Activated CD4-positive, alpha-beta memory T cell treated with anti-CD3 and anti-CD28 coated beads, Interleukin-2, amount 10 ng/mL, durations not matched to agents 7 days and 5 days (primary cell): Measurements from ENCODE around the gene FNDC3B. TPM values are rescaled to one million over a fixed set of nuclear protein-coding genes. Genes with fewer than 3 reads are reported as not detected.

Source experiments
- CTCF ChIA-PET: fragments of 350-600 bp; sonication (Branson Sonifier 250); formaldehyde crosslinking; loops from one replicate; lab custom pipeline; 2021; ENCODE audit warnings: antibody characterized with exemption, inconsistent platforms; lab: Charles Lee
- POLR2A ChIA-PET: fragments of 350-600 bp; sonication (Branson Sonifier 250); formaldehyde crosslinking; loops from one replicate; lab custom pipeline; 2021; ENCODE audit warnings: antibody characterized with exemption; lab: Charles Lee
- DNase-seq: peaks from one replicate; pipeline ENCODE4 v3.0.0-alpha.2; 2020
- H3K27ac Mint-ChIP-seq: one replicate; pipeline ENCODE4 v1.8.0; 2021; ENCODE audit warnings: mild to moderate bottlenecking, mixed read lengths
- H3K27me3 Mint-ChIP-seq: one replicate; pipeline ENCODE4 v1.8.0; 2021; ENCODE audit warnings: mixed read lengths
- H3K36me3 Mint-ChIP-seq: one replicate; pipeline ENCODE4 v1.8.0; 2021; ENCODE audit warnings: low read depth, mixed read lengths
- H3K4me1 Mint-ChIP-seq: one replicate; pipeline ENCODE4 v1.8.0; 2021; ENCODE audit warnings: mixed read lengths
- H3K4me3 Mint-ChIP-seq: one replicate; pipeline ENCODE4 v1.8.0; 2021; ENCODE audit warnings: mild to moderate bottlenecking, mixed read lengths
- H3K9me3 Mint-ChIP-seq: one replicate; pipeline ENCODE4 v1.8.0; 2021; ENCODE audit warnings: mixed read lengths
- total RNA-seq, 2 experiments: library from RNA; stranded (reverse); gene quantifications; one replicate each; pipeline ENCODE4 v1.2.3, GENCODE V29; 2021

FNDC3B gene
- total RNA-seq, 2 experiments from 2014 or later = 21.6 to 21.8 TPM

GRCh38 chr3:172140499-172141391, 101.4 kb downstream of the FNDC3B start:
- ChIA-PET POLR2A (interaction anchor here (0.6 to 2.4 kb wide), 5 partner anchors 8 to 102 kb away, joined by 3 to 9 read pairs (median 5); partner anchors contain the start of gene FNDC3B), CTCF (interaction anchor here (0.9 to 1.5 kb wide), 2 partner anchors 192 kb away, joined by 4 to 5 read pairs; no protein-coding TSS in a partner anchor)
- Mint-ChIP-seq H3K36me3 (peaks cover 12% of the 10 kb centered on the region), H3K4me3 (no peak overlapping the region), H3K9me3 (no peaks in the 10 kb centered on the region), H3K27ac (no peak overlapping the region), H3K4me1 (peaks cover 68% of the 10 kb centered on the region), H3K27me3 (no peaks in the 10 kb centered on the region)
- DNase-seq = no peak

DNA sequence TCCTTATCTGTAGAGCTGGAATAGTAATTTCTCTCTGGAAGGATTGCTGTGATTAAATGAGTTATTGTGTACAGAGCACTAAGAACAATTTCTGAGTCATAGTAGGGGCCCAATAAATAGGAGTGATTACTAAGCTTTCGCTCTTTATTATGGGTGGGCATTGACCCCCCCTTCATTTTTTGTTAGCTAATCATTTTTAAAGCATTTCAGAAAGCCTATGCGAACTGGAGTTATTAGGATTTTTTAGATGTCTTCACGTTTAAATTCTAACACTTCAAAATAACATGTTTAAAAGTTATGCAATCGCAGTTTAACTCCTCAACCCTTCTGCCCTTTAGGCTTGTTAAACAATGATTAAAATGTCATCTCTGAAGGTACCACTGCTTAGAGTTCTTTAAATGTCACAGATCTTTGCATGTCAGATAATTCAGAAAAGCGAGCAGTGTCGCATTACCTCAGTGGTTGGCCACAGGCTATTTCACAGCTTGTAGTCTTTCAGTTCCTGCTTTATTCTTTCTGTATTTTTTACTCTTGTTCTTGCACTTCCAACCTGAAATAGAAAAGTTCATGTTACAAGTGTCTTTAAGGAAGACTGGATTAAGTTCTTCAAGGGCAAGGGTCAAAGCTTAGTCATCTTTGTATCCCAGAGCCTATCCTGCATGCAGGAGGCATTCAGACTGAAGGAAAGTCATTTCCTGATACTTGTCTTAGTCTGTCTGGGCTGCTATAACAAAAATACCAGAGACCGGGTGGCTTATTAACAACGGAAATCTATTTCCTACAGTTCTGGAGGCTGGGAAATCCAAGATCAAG, 102.9 kb downstream of the FNDC3B start:
- Mint-ChIP-seq H3K4me3 (no peak overlapping the region), H3K36me3 (peaks cover 4% of the 10 kb centered on the region), H3K9me3 (no peaks in the 10 kb centered on the region), H3K4me1 (peaks cover 57% of the 10 kb centered on the region), H3K27me3 (no peaks in the 10 kb centered on the region), H3K27ac (no peak overlapping the region)
- no peak for DNase-seq
- ChIA-PET CTCF (interaction anchor here (1.5 kb wide), 1 partner anchor 190 kb away, joined by 4 read pairs; no protein-coding TSS in a partner anchor), POLR2A (interaction anchor here (1.1 kb wide), 1 partner anchor 10 kb away, joined by 4 read pairs; no protein-coding TSS in a partner anchor)

GRCh38 chr3:172142864-172143451, 103.6 kb downstream of the FNDC3B start:
- no peaks in the 10 kb centered on the region for H3K27me3 Mint-ChIP-seq
- ChIA-PET CTCF (no interaction called here), POLR2A (interaction anchor here (1.1 kb wide), 1 partner anchor 11 kb away, joined by 4 read pairs; no protein-coding TSS in a partner anchor)
- peaks cover 54% of the 10 kb centered on the region for H3K4me1 Mint-ChIP-seq
- DNase-seq = no peak
- H3K36me3 Mint-ChIP-seq = peaks cover under 1% of the 10 kb centered on the region
- no peak overlapping the region for H3K4me3 Mint-ChIP-seq
- H3K27ac Mint-ChIP-seq = no peak overlapping the region
- no peaks in the 10 kb centered on the region for H3K9me3 Mint-ChIP-seq

DNA sequence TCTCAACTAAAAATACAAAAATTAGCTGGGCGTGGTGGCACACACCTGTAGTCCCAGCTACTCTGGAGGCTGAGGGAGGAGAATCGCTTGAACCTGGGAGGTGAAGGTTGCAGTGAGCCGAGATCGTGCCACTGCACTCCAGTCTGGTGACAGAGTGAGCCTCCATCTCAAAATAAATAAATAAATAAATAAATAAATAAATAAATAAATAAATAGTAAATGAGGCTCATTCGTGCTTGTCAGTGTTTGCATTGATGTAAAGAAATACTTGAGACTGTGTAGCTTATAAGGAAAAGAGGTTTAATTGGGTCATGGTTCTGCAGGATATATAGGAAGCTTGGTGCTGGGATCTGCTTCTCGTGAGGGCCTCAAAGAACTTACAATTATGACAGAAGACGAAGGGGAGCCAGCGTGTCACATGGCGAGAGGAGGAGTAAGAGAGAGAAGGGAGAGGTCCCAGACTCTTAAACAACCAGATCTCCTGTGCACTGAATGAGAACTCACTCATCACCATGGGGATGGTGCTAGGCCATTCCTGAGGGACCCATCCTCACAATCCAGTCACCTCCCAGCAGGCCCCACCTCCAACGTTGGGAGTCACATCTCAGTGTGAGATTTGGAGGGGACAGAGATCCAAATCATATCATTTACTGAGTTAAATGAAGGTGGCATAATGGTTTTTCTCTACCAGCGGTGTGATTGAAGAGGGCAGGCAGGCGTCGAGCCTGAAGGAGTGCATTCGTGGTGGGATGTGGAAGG, 104.5 kb downstream of the FNDC3B start:
- DNase-seq = no peak
- Mint-ChIP-seq H3K4me3 (no peak overlapping the region), H3K27me3 (no peaks in the 10 kb centered on the region), H3K4me1 (peaks cover 54% of the 10 kb centered on the region), H3K36me3 (no peaks in the 10 kb centered on the region), H3K9me3 (no peaks in the 10 kb centered on the region), H3K27ac (no peak overlapping the region)
- ChIA-PET CTCF (no interaction called here), POLR2A (no interaction called here)

DNA sequence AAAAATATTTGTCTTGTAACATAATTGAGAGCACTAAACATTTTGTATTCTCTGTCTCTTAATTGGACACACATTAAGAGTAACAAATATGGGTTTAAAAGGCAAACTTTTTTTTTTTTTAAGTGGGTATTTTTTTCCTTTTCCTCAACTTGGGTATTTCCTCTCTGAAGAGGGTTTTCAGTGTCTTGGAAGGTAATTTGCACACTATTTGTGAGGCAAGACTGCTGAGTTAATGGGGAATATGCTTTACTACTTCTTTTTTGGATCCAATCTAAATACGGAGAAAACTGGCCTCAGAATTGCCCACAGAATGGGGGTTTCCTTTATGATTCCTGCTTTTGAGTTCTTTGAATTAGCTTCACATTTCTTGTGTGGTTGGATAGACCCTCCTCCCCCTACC, 105.2 kb downstream of the FNDC3B start:
- CTCF ChIA-PET = interaction anchor here (1.1 kb wide), 1 partner anchor 188 kb away, joined by 3 read pairs; no protein-coding TSS in a partner anchor

GRCh38 chr3:172145031-172145686, 105.8 kb downstream of the FNDC3B start:
- Mint-ChIP-seq H3K4me1 (peaks cover 42% of the 10 kb centered on the region), H3K27me3 (no peaks in the 10 kb centered on the region), H3K4me3 (no peak overlapping the region), H3K36me3 (no peaks in the 10 kb centered on the region), H3K9me3 (no peaks in the 10 kb centered on the region), H3K27ac (no peak overlapping the region)
- no peak for DNase-seq
- POLR2A ChIA-PET = no interaction called here
- CTCF ChIA-PET = interaction anchor here (1.1 kb wide), 1 partner anchor 187 kb away, joined by 3 read pairs; no protein-coding TSS in a partner anchor

More for the DNA sequence above, 105.2 kb downstream of the FNDC3B start:
- POLR2A ChIA-PET = no interaction called here
- Mint-ChIP-seq H3K27me3 (no peaks in the 10 kb centered on the region), H3K4me1 (peaks cover 48% of the 10 kb centered on the region), H3K4me3 (no peak overlapping the region), H3K9me3 (no peaks in the 10 kb centered on the region), H3K36me3 (no peaks in the 10 kb centered on the region), H3K27ac (no peak overlapping the region)
- no peak for DNase-seq

DNA sequence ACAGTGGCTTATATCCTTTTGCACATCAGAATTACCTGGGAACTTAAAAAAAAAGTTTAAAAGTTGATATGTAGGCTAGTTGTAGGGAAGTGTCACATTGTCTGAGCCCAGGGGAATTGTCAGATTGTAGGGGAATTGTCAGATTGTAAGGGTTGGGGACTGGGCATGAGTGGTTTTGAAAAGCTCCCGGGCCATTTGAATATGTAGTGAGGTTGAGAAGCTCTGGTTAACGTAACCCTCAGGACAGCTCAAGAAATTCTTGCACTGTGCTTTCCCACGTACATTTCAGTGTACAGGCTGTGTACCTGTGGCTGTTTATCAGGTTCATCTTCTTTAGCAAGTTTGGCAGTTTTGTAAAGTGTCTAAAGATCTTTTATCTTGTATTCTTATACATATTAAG, 107.0 kb downstream of the FNDC3B start:
- Mint-ChIP-seq H3K9me3 (no peaks in the 10 kb centered on the region), H3K36me3 (no peaks in the 10 kb centered on the region), H3K27ac (no peak overlapping the region), H3K4me1 (peaks cover 34% of the 10 kb centered on the region), H3K4me3 (no peak overlapping the region), H3K27me3 (no peaks in the 10 kb centered on the region)
- ChIA-PET CTCF (interaction anchor here (1.2 kb wide), 1 partner anchor 9 kb away, joined by 3 read pairs; no protein-coding TSS in a partner anchor), POLR2A (interaction anchor here (1.1 kb wide), 1 partner anchor 11 kb away, joined by 3 read pairs; no protein-coding TSS in a partner anchor)
- DNase-seq = no peak

DNA sequence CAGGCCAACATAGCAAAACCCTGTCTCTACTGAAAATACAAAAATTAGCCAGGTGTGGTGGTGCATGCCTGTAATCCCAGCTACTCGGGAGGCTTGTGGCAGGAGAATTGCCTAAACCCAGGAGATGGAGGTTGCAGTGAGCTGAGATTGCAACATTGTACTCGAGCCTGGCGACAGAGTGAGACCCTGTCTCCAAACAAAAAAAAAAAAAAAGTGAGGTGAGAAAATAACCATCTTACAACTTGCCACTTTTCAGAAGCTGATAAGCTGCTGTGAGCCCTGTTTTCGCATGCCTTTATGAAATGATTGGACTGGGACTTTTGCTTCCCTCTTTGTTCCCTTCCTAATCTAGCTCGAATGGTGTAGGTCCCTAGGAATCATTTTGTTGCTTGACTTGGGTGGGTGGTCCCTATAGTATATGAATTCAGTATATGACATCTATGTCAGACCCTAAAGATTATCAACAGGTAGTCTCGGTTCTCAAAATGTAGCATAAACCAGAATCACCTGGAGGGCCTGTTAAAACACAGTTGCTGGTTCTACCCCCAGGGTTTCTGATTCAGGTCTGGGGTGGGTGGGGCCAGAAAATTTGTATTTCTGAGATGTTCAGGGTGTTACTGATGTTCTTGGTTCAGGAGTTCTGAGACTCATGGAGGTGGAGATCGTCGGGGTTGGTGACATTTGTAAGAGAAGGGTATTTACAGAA, 107.9 kb downstream of the FNDC3B start:
- POLR2A ChIA-PET = interaction anchor here (1.1 kb wide), 1 partner anchor 12 kb away, joined by 3 read pairs; no protein-coding TSS in a partner anchor

DNA sequence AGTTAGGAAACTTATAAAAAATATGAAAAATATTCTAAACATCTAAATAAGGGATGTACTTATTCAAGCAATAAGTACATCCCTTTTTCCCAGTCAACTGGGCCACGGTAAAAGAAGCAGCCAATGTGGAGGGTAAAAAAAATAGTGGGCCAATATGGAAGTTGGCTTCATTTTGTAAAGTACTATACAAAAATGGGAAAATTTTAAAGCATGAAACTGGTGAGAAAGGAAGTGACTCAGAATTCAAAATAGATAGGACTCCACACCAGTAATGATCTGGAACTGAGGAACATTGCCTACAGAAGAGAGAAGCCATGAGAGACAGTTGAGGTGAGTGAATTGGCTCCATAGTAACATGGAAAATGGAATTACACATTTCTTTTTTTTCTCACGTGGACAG, 108.9 kb downstream of the FNDC3B start:
- H3K27ac Mint-ChIP-seq = no peak overlapping the region
- no peak for DNase-seq
- peaks cover 38% of the 10 kb centered on the region for H3K4me1 Mint-ChIP-seq
- H3K36me3 Mint-ChIP-seq = no peaks in the 10 kb centered on the region
- H3K4me3 Mint-ChIP-seq = no peak overlapping the region
- H3K27me3 Mint-ChIP-seq = no peaks in the 10 kb centered on the region
- ChIA-PET CTCF (no interaction called here), POLR2A (no interaction called here)
- no peaks in the 10 kb centered on the region for H3K9me3 Mint-ChIP-seq

More for the DNA sequence above, 107.9 kb downstream of the FNDC3B start:
- DNase-seq = no peak
- CTCF ChIA-PET = interaction anchor here (1.0 to 1.2 kb wide), 2 partner anchors 8 to 10 kb away, joined by 3 to 4 read pairs; no protein-coding TSS in a partner anchor
- Mint-ChIP-seq H3K4me3 (no peak overlapping the region), H3K27me3 (no peaks in the 10 kb centered on the region), H3K36me3 (no peaks in the 10 kb centered on the region), H3K9me3 (no peaks in the 10 kb centered on the region), H3K27ac (no peak overlapping the region), H3K4me1 (peaks cover 33% of the 10 kb centered on the region)

DNA sequence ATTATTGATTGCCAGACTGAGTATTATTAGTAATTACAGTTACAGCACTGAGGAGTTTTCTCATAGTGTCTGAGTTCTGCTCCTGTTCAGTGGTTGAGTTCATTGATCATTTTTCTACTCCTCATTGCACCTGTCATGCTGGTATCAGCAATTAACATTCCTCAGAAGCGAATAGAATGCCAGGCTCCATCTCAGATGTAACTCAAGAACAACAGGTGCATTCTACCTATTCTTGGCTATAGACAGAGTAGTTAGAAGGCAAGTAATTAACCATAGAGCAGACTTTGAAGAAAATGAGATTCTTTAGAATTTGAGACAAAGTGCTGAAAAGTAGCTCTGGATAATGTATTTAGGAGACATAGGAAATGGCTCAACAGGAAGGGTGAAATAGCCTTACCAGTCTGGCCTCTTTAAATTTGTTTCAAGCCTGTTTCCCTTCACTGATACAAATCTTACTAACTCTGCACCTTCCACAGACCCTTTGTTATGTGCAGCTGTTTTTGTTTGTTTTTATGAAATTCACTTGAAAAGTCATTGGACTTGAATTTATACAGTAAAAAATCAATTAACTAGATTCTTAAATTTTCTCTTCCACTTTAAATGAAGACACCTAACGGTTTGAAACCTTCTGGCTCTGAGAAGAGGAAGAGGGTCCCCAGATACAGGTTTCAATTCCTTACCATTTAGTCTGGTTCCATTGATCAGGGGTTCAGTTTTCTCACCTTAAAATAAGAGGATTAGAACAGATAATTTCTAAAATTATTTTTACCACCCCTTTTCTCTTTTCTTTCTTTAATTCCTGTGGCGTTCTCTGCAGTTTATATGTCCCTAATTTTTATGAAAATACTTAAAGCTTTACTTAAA, 109.6 kb downstream of the FNDC3B start:
- Mint-ChIP-seq H3K36me3 (no peaks in the 10 kb centered on the region), H3K4me1 (peaks cover 44% of the 10 kb centered on the region), H3K4me3 (no peak overlapping the region), H3K27me3 (no peaks in the 10 kb centered on the region), H3K9me3 (no peaks in the 10 kb centered on the region), H3K27ac (no peak overlapping the region)
- CTCF ChIA-PET = no interaction called here
- no peak for DNase-seq
- POLR2A ChIA-PET = interaction anchor here (1.0 to 1.6 kb wide), 2 partner anchors 9 to 42 kb away, joined by 3 to 5 read pairs; no protein-coding TSS in a partner anchor
